Tibial nerve (tissue), 4 donors: ENCODE data around the gene KLHDC4. TPM values are rescaled to one million over a fixed set of nuclear protein-coding genes. Genes with fewer than 3 reads are reported as not detected.
"Not testable (repeated sequence)": the region's sequence is repeated elsewhere in the genome, so short reads cannot be mapped to it uniquely, and the experiment has no call there.

Source experiments
- DNase-seq, 2 donors: peaks; one replicate each; pipeline ENCODE4 v3.0.0-alpha.2; 2019; ENCODE audit warnings: low spot score in 2 of 2
- H3K27ac ChIP-seq, 4 donors: fragments of 200-600 bp; sonication (generic) in 3 of 4; one replicate each; pipeline ENCODE4 v1.5.1; 2017 to 2019; ENCODE audit warnings: mild to moderate bottlenecking in 1 of 4
- H3K27me3 ChIP-seq, 2 donors: fragments of 200-600 bp; sonication (generic) in 1 of 2; one replicate each; pipeline versions ENCODE4 v1.5.1 to v1.6.0; 2017 to 2019
- H3K36me3 ChIP-seq, 3 donors: fragments of 200-600 bp; sonication (generic); one replicate each; pipeline ENCODE4 v1.5.1; 2018 to 2019
- H3K4me1 ChIP-seq, 4 donors: fragments of 200-600 bp; sonication (generic) in 3 of 4; one replicate each; pipeline ENCODE4 v1.5.1; 2017 to 2019
- H3K4me3 ChIP-seq, 4 donors: fragments of 200-600 bp; sonication (generic) in 3 of 4; one replicate each; pipeline ENCODE4 v1.5.1; 2017 to 2019; ENCODE audit warnings: mild to moderate bottlenecking in 1 of 4, moderate library complexity in 1 of 4
- H3K9me3 ChIP-seq, 4 donors: fragments of 200-600 bp; sonication (generic) in 3 of 4; one replicate each; pipeline ENCODE4 v1.5.1; 2017 to 2019
- EP300 ChIP-seq, 2 donors: sonication (generic); formaldehyde crosslinking; IDR thresholded peaks; one replicate each; pipeline ENCODE4 v1.6.1; 2017; ENCODE audit warnings: antibody characterized with exemption in 2 of 2, mild to moderate bottlenecking in 1 of 2
- POLR2A ChIP-seq, 2 donors: fragments of 450-650 bp; IDR thresholded peaks; one replicate each; pipeline ENCODE4 v1.6.1; 2017; ENCODE audit warnings: antibody characterized with exemption in 2 of 2, mild to moderate bottlenecking in 2 of 2, moderate library complexity in 2 of 2
- WGBS, 2 donors: methylation state at CpG; one replicate each; pipeline ENCODE4 v1.1.5; 2018; 5-methylcytosine and 5-hydroxymethylcytosine counted together
- total RNA-seq, 4 donors: library from RNA; depleted of rRNA; stranded (reverse); fragments of >200 nt; gene quantifications; one replicate each; pipeline ENCODE4 v1.1.0, GENCODE V29; 2016
- TF ChIP-seq, protein P1 (sequence below), 5 experiments: fragments of 200-600 bp in 3 of 5; fragments of 450-650 bp in 2 of 5; sonication (generic) in 3 of 5; IDR thresholded peaks; one replicate each; pipeline ENCODE4 v1.5.1; 2016 to 2019; ENCODE audit warnings: antibody characterized with exemption in 5 of 5, mild to moderate bottlenecking in 3 of 5, moderate library complexity in 2 of 5

Gene KLHDC4
- total RNA-seq, 4 donors from 2014 or later = 26.9 to 61.5 (median 42.5) TPM

DNA sequence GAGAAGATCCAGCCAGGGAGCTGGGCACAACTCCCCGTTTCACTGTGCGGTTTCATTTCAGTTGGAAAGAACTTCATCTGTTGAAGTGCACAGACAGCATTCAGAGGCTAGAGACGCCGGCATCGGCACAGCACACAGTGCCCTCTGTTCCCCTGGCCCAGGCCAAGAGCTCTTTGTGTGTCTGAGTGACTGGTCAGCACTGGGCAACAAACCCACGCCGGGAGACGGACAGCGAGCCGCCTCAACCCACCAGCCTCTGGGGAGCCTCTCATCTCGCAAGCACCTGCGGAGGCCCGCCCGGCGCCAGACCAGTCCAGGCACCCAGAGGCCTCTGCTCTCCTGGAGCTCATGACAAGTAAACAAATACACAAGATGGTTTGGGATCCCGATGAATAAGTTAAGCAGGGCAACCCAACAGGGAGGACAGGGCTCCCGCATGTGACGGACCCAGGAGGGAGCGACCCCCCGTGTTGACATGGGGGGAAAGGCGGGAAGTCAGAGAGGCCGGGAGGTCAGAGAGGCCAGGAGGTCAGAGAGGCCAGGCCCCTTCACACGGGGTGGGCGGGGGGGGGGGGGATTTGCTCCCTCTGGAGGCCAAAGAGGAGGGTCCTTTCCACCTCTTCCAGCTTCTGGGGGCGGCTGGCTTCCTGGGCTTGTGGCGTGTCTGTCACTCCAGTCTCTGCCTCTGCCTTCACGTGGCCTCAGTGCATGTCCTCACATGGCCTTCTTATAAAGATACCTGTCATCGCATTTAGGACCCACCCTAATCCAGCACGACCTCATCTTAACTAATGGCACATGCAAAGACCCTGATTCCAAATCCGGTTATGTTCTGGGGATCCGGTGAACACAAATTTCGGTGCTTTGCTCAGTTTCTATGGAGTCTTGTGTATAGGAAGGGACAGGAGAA is 25.8 kb upstream of the KLHDC4 start:
- TF ChIP-seq, protein P1, sequence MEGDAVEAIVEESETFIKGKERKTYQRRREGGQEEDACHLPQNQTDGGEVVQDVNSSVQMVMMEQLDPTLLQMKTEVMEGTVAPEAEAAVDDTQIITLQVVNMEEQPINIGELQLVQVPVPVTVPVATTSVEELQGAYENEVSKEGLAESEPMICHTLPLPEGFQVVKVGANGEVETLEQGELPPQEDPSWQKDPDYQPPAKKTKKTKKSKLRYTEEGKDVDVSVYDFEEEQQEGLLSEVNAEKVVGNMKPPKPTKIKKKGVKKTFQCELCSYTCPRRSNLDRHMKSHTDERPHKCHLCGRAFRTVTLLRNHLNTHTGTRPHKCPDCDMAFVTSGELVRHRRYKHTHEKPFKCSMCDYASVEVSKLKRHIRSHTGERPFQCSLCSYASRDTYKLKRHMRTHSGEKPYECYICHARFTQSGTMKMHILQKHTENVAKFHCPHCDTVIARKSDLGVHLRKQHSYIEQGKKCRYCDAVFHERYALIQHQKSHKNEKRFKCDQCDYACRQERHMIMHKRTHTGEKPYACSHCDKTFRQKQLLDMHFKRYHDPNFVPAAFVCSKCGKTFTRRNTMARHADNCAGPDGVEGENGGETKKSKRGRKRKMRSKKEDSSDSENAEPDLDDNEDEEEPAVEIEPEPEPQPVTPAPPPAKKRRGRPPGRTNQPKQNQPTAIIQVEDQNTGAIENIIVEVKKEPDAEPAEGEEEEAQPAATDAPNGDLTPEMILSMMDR (IDR thresholded peaks at IDR 0.05) = no peak
- TF ChIP-seq POLR2A (IDR thresholded peaks at IDR 0.05) (peak in 1 of 2 donors; percentile 22), EP300 (IDR thresholded peaks at IDR 0.05) (peak in 1 of 2 donors; percentile 64)
- H3K4me1 ChIP-seq = no peaks in the 10 kb centered on the region
- H3K27me3 ChIP-seq = no peaks in the 10 kb centered on the region
- H3K27ac ChIP-seq = peak overlapping the region in 3 of 4 donors; percentile 68 to 85 (median 73)
- no peaks in the 10 kb centered on the region for H3K36me3 ChIP-seq
- DNase-seq = no peak
- no peaks in the 10 kb centered on the region for H3K9me3 ChIP-seq
- 49 to 56% methylated on average over 29 to 31 of the region's 32 CpGs for WGBS, 2 donors
- H3K4me3 ChIP-seq = peak overlapping the region in 1 of 4 donors; percentile 6

DNA sequence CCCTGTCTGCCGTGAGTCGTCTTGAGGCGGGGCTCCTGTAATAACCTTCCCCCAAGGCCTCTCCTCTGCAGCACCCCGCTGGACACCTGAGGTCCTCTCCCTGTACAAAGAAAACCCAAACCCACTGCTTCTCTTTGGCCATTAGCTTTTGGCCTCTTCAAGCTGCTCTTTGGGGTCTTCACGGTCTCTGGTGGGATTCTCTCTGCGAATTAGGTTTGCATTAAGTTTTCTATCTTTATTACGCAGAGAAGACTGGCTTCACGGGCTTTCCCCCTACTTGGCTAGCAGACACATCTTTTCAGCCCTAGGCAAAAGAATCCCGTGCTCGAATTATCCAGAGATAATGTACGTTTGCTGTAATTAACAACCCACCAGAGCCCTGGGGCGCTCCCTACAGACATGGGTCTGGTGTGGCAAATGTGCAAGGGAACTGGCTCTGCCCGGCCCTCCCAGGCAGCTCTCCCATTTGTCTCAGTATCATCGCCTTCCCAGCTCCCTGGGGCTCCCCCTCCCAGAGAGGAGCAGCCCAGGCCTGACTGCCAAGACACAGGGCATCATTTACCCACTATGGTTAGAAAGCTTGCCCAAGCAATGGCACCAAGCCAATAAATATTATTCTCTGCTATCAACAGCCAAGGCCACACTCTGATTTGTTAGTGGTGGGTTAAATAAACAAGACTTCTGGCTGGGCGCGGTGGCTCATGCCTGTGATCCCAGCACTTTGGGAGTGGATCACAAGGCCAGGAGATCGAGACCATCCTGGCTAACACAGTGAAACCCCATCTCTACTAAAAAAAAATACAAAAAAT is 24.7 kb upstream of the KLHDC4 start:
- no peaks in the 10 kb centered on the region for H3K4me1 ChIP-seq
- H3K27ac ChIP-seq = peak overlapping the region in 3 of 4 donors; percentile 68 to 85 (median 73)
- no peaks in the 10 kb centered on the region for H3K27me3 ChIP-seq
- H3K4me3 ChIP-seq = peak overlapping the region in 1 of 4 donors; percentile 6
- no peaks in the 10 kb centered on the region for H3K36me3 ChIP-seq
- H3K9me3 ChIP-seq = no peaks in the 10 kb centered on the region
- DNase-seq = no peak
- TF ChIP-seq, protein P1 (IDR thresholded peaks at IDR 0.05) = no peak
- TF ChIP-seq EP300 (IDR thresholded peaks at IDR 0.05) (no peak), POLR2A (IDR thresholded peaks at IDR 0.05) (no peak)
- WGBS, 2 donors = 59 to 67% methylated on average over 17 of the region's 17 CpGs

DNA sequence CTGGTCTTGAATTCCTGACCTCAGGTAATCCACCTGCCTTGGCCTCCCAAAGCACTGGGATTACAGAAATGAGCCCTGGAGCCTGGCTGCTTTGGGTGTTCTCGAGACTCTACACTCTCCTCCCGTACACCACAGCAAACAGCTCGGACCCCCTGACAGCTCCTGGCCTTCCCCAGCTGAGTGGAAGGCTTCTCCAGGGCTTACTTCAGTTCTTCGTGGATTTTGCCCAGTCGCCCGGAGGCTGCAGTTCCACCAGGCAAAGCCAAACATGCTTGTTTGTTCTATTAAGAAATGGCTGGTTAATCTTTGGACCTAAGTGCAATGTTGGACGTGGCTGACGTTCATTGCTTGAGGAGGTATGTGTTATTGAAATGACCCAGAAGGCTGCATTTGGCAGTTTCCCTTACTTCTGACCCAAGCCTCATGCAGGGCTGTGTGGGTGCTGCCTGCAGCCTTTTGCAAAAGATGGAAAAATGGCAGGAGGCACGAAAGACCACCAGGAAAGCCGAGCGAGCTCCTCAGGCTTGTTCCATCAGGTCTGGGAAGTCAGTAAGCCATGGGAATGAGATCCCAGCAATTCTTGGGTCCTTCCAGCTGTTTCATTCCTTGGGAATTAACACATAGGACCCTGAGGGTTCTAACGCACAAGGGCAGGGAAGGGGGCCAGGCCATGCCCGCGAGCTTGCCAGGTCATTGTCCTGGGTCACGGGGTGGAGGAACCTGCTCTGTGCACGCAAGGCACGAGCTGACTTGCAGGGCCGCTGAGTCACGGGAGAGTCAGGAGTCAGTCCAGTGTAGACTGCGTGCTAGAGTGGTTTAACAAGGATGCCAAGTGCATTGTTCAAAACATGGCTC is 23.9 kb upstream of the KLHDC4 start:
- Histone ChIP-seq H3K36me3 (no peaks in the 10 kb centered on the region), H3K4me3 (no peak overlapping the region), H3K9me3 (no peaks in the 10 kb centered on the region), H3K27ac (peak overlapping the region in 1 of 4 donors; percentile 85), H3K27me3 (no peaks in the 10 kb centered on the region), H3K4me1 (no peaks in the 10 kb centered on the region)
- TF ChIP-seq EP300 (IDR thresholded peaks at IDR 0.05) (no peak), POLR2A (IDR thresholded peaks at IDR 0.05) (no peak)
- TF ChIP-seq, protein P1 (IDR thresholded peaks at IDR 0.05) = no peak
- WGBS, 2 donors = 85 to 86% methylated on average over 20 of the region's 20 CpGs
- no peak for DNase-seq

DNA sequence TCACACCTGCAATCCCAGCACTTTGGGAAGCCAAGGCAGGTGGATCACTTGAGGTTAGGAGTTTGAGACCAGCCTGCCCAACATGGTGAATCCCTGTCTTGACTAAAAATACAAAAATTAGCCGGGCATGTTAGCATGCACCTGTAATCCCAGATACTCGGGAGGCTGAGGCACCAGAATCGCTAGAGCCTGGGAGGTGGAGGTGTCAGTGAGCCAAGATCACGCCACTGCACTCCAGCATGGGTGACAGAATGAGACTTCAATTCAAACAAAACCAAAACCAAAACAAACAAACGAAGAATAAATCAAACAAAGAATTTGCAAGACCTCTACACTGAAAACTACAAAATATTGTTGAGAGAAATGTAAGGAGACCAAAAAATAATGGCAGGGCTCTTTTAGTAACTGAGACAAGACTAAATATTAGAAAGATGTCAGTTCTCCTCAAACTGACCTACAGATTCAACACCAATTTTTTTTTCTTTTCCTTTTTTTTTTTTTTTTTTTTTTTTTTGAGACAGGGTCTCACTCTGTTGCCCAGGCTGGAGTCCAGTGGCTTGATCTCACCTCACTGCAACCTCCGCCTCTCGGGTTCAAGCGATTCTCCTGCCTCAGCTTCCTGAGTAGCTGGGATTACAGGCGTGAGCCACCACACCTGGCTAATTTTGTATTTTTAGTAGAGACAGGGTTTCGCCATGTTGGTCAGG is 23.1 kb upstream of the KLHDC4 start:
- DNase-seq, H3K27ac ChIP-seq, H3K9me3 ChIP-seq, H3K4me1 ChIP-seq, H3K36me3 ChIP-seq, H3K4me3 ChIP-seq, H3K27me3 ChIP-seq: not testable (repeated sequence)
- 91 to 93% methylated on average over 10 of the region's 10 CpGs for WGBS, 2 donors

DNA sequence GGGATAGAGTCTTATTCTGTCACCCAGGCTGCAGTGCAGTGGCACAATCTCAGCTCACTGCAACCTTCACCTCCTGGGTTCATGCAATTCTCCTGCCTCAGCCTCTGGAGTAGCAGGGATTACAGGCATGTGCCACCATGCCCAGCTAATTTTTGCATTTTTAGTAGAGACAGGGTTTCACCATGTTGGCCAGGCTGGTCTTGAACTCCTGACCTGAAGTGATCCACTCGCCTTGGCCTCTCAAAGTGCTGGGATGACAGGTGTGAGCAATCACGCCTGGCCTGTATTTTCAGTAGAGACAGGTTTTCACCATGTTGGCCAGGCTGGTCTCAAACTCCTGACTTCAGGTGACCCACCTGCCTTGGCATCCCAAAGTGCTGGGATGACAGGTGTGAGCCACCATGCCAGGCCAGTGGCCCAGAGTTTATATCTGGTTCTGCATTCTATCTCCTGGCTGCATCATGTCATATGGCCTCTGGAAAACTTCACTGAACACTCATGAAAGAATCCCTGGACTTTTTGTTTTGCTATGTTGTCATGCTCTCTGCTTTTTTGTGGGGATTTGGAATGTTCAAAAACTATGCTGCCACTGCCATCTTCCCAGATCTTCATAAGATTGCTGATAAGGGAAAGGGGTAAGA is 21.8 kb upstream of the KLHDC4 start:
- H3K27me3 ChIP-seq = peaks cover 0 to 14% of the 10 kb centered on the region in 2 donors
- not testable (repeated sequence) for H3K9me3 ChIP-seq, H3K4me3 ChIP-seq, H3K36me3 ChIP-seq, DNase-seq, H3K27ac ChIP-seq, H3K4me1 ChIP-seq
- WGBS, 2 donors = 81 to 89% methylated on average over 2 of the region's 2 CpGs
